ENCODE results near the gene RTL1. TPM values are rescaled to one million over a fixed set of nuclear protein-coding genes. Genes with fewer than 3 reads are reported as not detected.

Gene RTL1
- under 1 TPM; 0.44 to 0.99 TPM for total RNA-seq
- polyA plus RNA-seq (ENCODE audit: insufficient read length in 2 of 2), result 1 to 10 TPM; 1.1 to 2.2 TPM
- long read RNA-seq, donor 1, full-length matches to known transcripts, result 1 of 8 reads
- long read RNA-seq, donor 1, partial matches to known transcripts, result 7 of 8 reads
- long read RNA-seq, donor 1, other reads (novel, unspliced or antisense), result 0 of 8 reads
- long read RNA-seq, donor 2, partial matches to known transcripts, result 7 of 7 reads
- long read RNA-seq, donor 2, other reads (novel, unspliced or antisense), result 0 of 7 reads
- long read RNA-seq, donor 3, result 0 reads
- long read RNA-seq, donor 4, result 0 reads

DNA sequence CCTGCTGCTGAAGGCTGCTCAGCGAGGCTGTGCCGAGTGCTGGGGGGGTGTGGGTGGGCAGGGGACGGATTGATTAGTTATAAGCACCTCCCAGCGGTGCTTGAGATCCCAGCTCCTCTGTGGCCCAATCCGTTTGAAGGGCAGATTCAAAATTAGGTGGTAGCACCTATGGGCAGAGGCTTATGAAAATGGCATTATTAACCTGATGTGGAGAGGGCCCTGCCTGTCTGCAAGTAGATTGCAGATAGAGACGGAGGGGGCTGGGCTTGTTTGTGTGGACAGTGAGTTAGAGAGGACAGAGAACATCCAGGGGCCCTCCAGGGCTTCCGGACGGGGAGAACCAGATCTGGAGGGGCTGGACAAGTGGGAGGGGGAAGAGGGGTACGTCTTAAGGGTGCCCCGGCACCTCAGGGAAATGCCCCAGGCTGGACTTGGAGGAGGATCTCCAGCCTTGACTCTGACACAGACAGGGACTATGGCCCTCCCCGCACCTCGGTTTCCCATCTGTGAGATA is at the start of gene RTL1:
Gene RTL1 (minus strand): TSS at position 51 of the 514 bp plus-strand sequence. CDS start 18,934 bp downstream, outside the sequence.
- H3K9me3 ChIP-seq (ENCODE audit: control insufficient read depth, insufficient read depth, low read length), result no peaks in the 10 kb centered on the region
- 80% methylated on average over 6 of the region's 12 CpGs for WGBS (ENCODE audit: insufficient coverage)
- peaks cover 13% of the 10 kb centered on the region for H3K27me3 ChIP-seq (ENCODE audit: control insufficient read depth, insufficient read depth, low read length)
- peaks cover 64% of the 10 kb centered on the region for H3K4me1 ChIP-seq (ENCODE audit: control insufficient read depth, insufficient read depth, low read length)
- no peak within 1 kb of the TSS for H3K27ac ChIP-seq (ENCODE audit: low read depth, low read length)
- H3K4me3 ChIP-seq (ENCODE audit: low read depth, low read length), result no peak within 1 kb of the TSS
- peaks cover 39% of the 10 kb centered on the region for H3K36me3 ChIP-seq (ENCODE audit: control insufficient read depth, insufficient read depth, low read length)
- DNase-seq (ENCODE audit: low read depth in 4 of 6, low spot score in 6 of 6), result no peak

DNA sequence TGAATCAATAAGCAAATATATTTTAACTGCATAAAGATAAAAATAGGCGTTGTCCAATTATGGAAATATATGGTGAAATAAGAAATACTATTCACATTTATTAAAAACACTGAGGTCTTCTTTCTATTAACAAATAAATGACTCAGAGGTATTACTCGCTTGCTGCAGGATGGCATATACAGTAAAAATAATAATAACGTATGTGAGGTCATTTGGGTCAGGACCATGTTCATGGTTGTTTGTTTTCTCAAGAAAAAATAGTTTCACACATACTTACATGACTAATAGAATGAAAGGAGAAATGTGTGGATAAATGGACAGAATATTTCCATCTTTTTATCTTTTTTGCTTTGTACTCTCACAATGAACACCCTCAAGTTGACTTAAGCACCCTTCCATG is 46.5 kb upstream of the RTL1 start:
- no peak for DNase-seq (ENCODE audit: low read depth in 4 of 6, low spot score in 6 of 6)
- no CpG with 5 or more reads among the region's 3 CpGs for WGBS (ENCODE audit: insufficient coverage)
- Histone ChIP-seq H3K27ac (ENCODE audit: low read depth, low read length) (no peak overlapping the region), H3K36me3 (ENCODE audit: control insufficient read depth, insufficient read depth, low read length) (no peaks in the 10 kb centered on the region), H3K9me3 (ENCODE audit: control insufficient read depth, insufficient read depth, low read length) (no peaks in the 10 kb centered on the region), H3K27me3 (ENCODE audit: control insufficient read depth, insufficient read depth, low read length) (no peaks in the 10 kb centered on the region), H3K4me3 (ENCODE audit: low read depth, low read length) (no peak overlapping the region), H3K4me1 (ENCODE audit: control insufficient read depth, insufficient read depth, low read length) (no peaks in the 10 kb centered on the region)

DNA sequence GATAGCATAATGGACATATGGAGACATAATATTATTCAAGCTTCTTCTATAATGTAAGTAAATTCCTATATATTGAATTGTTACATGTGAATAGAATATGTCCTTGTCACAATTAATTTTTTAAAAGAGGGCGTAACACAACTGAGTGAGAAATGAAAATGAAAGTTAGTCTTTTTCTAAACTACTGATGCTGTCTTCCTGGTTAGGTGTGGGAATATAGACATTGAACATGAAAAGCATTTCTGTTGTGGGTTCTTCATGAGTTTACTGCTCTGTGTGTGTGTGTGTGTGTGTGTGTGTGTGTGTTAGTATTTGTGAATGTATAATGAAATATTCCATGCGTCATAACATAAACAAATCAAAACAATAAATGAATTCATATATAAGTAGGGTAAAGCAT is 40.5 kb upstream of the RTL1 start:
- no peaks in the 10 kb centered on the region for H3K4me1 ChIP-seq (ENCODE audit: control insufficient read depth, insufficient read depth, low read length)
- DNase-seq (ENCODE audit: low read depth in 4 of 6, low spot score in 6 of 6), result no peak
- no peaks in the 10 kb centered on the region for H3K9me3 ChIP-seq (ENCODE audit: control insufficient read depth, insufficient read depth, low read length)
- no peak overlapping the region for H3K4me3 ChIP-seq (ENCODE audit: low read depth, low read length)
- H3K27ac ChIP-seq (ENCODE audit: low read depth, low read length), result no peak overlapping the region
- H3K27me3 ChIP-seq (ENCODE audit: control insufficient read depth, insufficient read depth, low read length), result no peaks in the 10 kb centered on the region
- WGBS (ENCODE audit: insufficient coverage), result no CpG with 5 or more reads among the region's 2 CpGs
- no peaks in the 10 kb centered on the region for H3K36me3 ChIP-seq (ENCODE audit: control insufficient read depth, insufficient read depth, low read length)

DNA sequence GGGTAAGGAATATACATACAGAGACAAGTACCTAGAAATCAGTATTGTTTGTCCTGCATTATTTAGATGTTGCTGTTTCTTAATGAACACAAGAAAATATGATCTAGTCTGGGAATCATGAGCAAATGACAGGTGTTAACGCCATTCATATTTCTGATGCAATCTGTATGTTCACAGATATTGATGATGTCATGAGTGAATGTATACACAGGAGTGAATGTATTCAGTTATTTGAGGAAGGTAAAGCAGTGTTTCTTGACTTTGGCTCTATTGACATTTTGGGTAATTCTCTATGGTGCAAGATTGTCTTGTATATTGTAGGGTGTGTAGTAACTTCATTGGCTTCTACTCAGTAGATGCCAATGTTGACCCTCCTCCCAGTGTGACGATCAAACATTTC is 26.7 kb upstream of the RTL1 start:
- 100% methylated on average over 1 of the region's 2 CpGs for WGBS (ENCODE audit: insufficient coverage)
- Histone ChIP-seq H3K4me3 (ENCODE audit: low read depth, low read length) (no peak overlapping the region), H3K4me1 (ENCODE audit: control insufficient read depth, insufficient read depth, low read length) (no peaks in the 10 kb centered on the region), H3K9me3 (ENCODE audit: control insufficient read depth, insufficient read depth, low read length) (no peaks in the 10 kb centered on the region), H3K36me3 (ENCODE audit: control insufficient read depth, insufficient read depth, low read length) (no peaks in the 10 kb centered on the region), H3K27me3 (ENCODE audit: control insufficient read depth, insufficient read depth, low read length) (no peaks in the 10 kb centered on the region), H3K27ac (ENCODE audit: low read depth, low read length) (no peak overlapping the region)
- DNase-seq (ENCODE audit: low read depth in 4 of 6, low spot score in 6 of 6), result no peak

- H3K4me3 ChIP-seq (ENCODE audit: low read depth, low read length), result no peak overlapping the region
- peaks cover 7% of the 10 kb centered on the region for H3K36me3 ChIP-seq (ENCODE audit: control insufficient read depth, insufficient read depth, low read length)
- no peak overlapping the region for H3K27ac ChIP-seq (ENCODE audit: low read depth, low read length)
- no peak for DNase-seq (ENCODE audit: low read depth in 4 of 6, low spot score in 6 of 6)
- no peaks in the 10 kb centered on the region for H3K27me3 ChIP-seq (ENCODE audit: control insufficient read depth, insufficient read depth, low read length)
- H3K4me1 ChIP-seq (ENCODE audit: control insufficient read depth, insufficient read depth, low read length), result no peaks in the 10 kb centered on the region
- H3K9me3 ChIP-seq (ENCODE audit: control insufficient read depth, insufficient read depth, low read length), result no peaks in the 10 kb centered on the region
- no CpG with 5 or more reads among the region's 2 CpGs for WGBS (ENCODE audit: insufficient coverage)
Measured at GRCh38 chr14:100915560-100915959, 12.0 kb upstream of the RTL1 start.

- Histone ChIP-seq H3K27me3 (ENCODE audit: control insufficient read depth, insufficient read depth, low read length) (no peaks in the 10 kb centered on the region), H3K4me1 (ENCODE audit: control insufficient read depth, insufficient read depth, low read length) (no peaks in the 10 kb centered on the region), H3K36me3 (ENCODE audit: control insufficient read depth, insufficient read depth, low read length) (peaks cover 7% of the 10 kb centered on the region), H3K9me3 (ENCODE audit: control insufficient read depth, insufficient read depth, low read length) (no peaks in the 10 kb centered on the region), H3K27ac (ENCODE audit: low read depth, low read length) (no peak overlapping the region), H3K4me3 (ENCODE audit: low read depth, low read length) (no peak overlapping the region)
- WGBS (ENCODE audit: insufficient coverage), result 81% methylated on average over 2 of the region's 3 CpGs
- no peak for DNase-seq (ENCODE audit: low read depth in 4 of 6, low spot score in 6 of 6)
Measured at GRCh38 chr14:100914597-100915021, 11.1 kb upstream of the RTL1 start.

DNA sequence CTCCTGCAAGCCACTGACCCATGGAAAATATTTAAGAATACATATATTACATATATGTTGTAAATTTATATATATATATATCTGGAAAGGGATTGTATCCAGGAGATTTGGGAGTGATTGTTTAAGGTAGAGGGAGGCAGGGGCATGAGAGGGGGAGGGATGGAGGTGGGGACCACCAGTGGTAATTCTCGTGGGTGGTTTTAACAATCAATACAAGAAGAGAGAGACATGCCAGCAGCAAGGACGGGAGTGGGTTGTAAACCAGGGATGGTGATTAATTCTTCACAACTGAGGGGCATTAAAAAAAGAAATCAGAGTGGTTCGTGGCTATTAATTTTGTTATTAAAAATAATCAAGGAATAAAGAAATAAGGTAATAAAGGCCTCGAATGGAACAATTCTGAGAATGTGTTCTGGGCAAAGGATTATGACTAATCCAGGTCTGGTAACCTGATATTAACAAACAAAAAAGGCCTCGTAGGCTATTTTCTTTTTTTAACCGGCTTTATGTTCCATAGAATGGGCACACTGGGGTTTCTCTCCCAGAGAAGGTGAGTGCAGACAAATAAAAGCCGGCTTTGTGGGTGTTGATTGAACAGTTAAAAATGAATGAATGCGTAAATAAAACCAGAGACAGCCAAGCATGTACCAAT is 8.3 kb upstream of the RTL1 start:
- Histone ChIP-seq H3K27me3 (ENCODE audit: control insufficient read depth, insufficient read depth, low read length) (peaks cover 3% of the 10 kb centered on the region), H3K36me3 (ENCODE audit: control insufficient read depth, insufficient read depth, low read length) (peaks cover 15% of the 10 kb centered on the region), H3K27ac (ENCODE audit: low read depth, low read length) (no peak overlapping the region), H3K4me3 (ENCODE audit: low read depth, low read length) (no peak overlapping the region), H3K9me3 (ENCODE audit: control insufficient read depth, insufficient read depth, low read length) (no peaks in the 10 kb centered on the region), H3K4me1 (ENCODE audit: control insufficient read depth, insufficient read depth, low read length) (no peaks in the 10 kb centered on the region)
- 61% methylated on average over 3 of the region's 8 CpGs for WGBS (ENCODE audit: insufficient coverage)
- no peak for DNase-seq (ENCODE audit: low read depth in 4 of 6, low spot score in 6 of 6)

GRCh38 chr14:100910888-100911664 is 7.6 kb upstream of the RTL1 start:
- peaks cover 18% of the 10 kb centered on the region for H3K36me3 ChIP-seq (ENCODE audit: control insufficient read depth, insufficient read depth, low read length)
- DNase-seq (ENCODE audit: low read depth in 4 of 6, low spot score in 6 of 6), result no peak
- no peak overlapping the region for H3K4me3 ChIP-seq (ENCODE audit: low read depth, low read length)
- H3K27ac ChIP-seq (ENCODE audit: low read depth, low read length), result no peak overlapping the region
- peaks cover 5% of the 10 kb centered on the region for H3K27me3 ChIP-seq (ENCODE audit: control insufficient read depth, insufficient read depth, low read length)
- no peaks in the 10 kb centered on the region for H3K4me1 ChIP-seq (ENCODE audit: control insufficient read depth, insufficient read depth, low read length)
- H3K9me3 ChIP-seq (ENCODE audit: control insufficient read depth, insufficient read depth, low read length), result no peaks in the 10 kb centered on the region
- 93% methylated on average over 15 of the region's 21 CpGs for WGBS (ENCODE audit: insufficient coverage)

GRCh38 chr14:100909439-100909838 is 5.9 kb upstream of the RTL1 start:
- no peaks in the 10 kb centered on the region for H3K9me3 ChIP-seq (ENCODE audit: control insufficient read depth, insufficient read depth, low read length)
- no peak overlapping the region for H3K4me3 ChIP-seq (ENCODE audit: low read depth, low read length)
- H3K4me1 ChIP-seq (ENCODE audit: control insufficient read depth, insufficient read depth, low read length), result peaks cover 7% of the 10 kb centered on the region
- WGBS (ENCODE audit: insufficient coverage), result 90% methylated on average over 4 of the region's 9 CpGs
- peaks cover 18% of the 10 kb centered on the region for H3K36me3 ChIP-seq (ENCODE audit: control insufficient read depth, insufficient read depth, low read length)
- H3K27ac ChIP-seq (ENCODE audit: low read depth, low read length), result no peak overlapping the region
- no peak for DNase-seq (ENCODE audit: low read depth in 4 of 6, low spot score in 6 of 6)
- peaks cover 6% of the 10 kb centered on the region for H3K27me3 ChIP-seq (ENCODE audit: control insufficient read depth, insufficient read depth, low read length)
